Measurements from ENCODE around the gene TIMM44.

TIMM44 gene

GRCh38 chr19:7907122-7907521 is 36.3 kb downstream of the TIMM44 start:
- in situ Hi-C loops (cut with MboI; ENCODE audit: low sequenced_read_pairs, unreplicated experiment): no loop called here
- no peak for DNase-seq (ENCODE audit: low spot score)
- TF ChIP-seq CTCF (IDR thresholded peaks at IDR 0.05; ENCODE audit: borderline replicate concordance, control extremely low read depth, extremely low read depth, insufficient read depth, missing control alignments): no peak

GRCh38 chr19:7905859-7906258 is 37.6 kb downstream of the TIMM44 start:
- in situ Hi-C loops (cut with MboI; ENCODE audit: low sequenced_read_pairs, unreplicated experiment): no loop called here
- no peak for TF ChIP-seq CTCF (IDR thresholded peaks at IDR 0.05; ENCODE audit: borderline replicate concordance, control extremely low read depth, extremely low read depth, insufficient read depth, missing control alignments)
- no peak for DNase-seq (ENCODE audit: low spot score)

- in situ Hi-C loops (cut with MboI; ENCODE audit: low sequenced_read_pairs, unreplicated experiment): no loop called here
- no peak for DNase-seq (ENCODE audit: low spot score)
- TF ChIP-seq CTCF (IDR thresholded peaks at IDR 0.05; ENCODE audit: borderline replicate concordance, control extremely low read depth, extremely low read depth, insufficient read depth, missing control alignments): no peak
Observed at GRCh38 chr19:7905268-7905667, 38.2 kb downstream of the TIMM44 start.

GRCh38 chr19:7904074-7905020 is 39.1 kb downstream of the TIMM44 start:
- in situ Hi-C loops (cut with MboI; ENCODE audit: low sequenced_read_pairs, unreplicated experiment): no loop called here
- TF ChIP-seq CTCF (IDR thresholded peaks at IDR 0.05; ENCODE audit: borderline replicate concordance, control extremely low read depth, extremely low read depth, insufficient read depth, missing control alignments): no peak
- DNase-seq (ENCODE audit: low spot score): peak; percentile 86

GRCh38 chr19:7903244-7904073 is 40.0 kb downstream of the TIMM44 start, which contains the start of gene MAP2K7:
Gene MAP2K7, plus strand, starts transcription at chr19:7903877. Its CDS starts 68 bp downstream, at chr19:7903945.
- in situ Hi-C loops (cut with MboI; ENCODE audit: low sequenced_read_pairs, unreplicated experiment): no loop called here
- peak; percentile 91 for TF ChIP-seq CTCF (IDR thresholded peaks at IDR 0.05; ENCODE audit: borderline replicate concordance, control extremely low read depth, extremely low read depth, insufficient read depth, missing control alignments)
- DNase-seq (ENCODE audit: low spot score): peak; percentile 100

GRCh38 chr19:7902796-7903243 is 40.6 kb downstream of the TIMM44 start:
- no peak for TF ChIP-seq CTCF (IDR thresholded peaks at IDR 0.05; ENCODE audit: borderline replicate concordance, control extremely low read depth, extremely low read depth, insufficient read depth, missing control alignments)
- DNase-seq (ENCODE audit: low spot score): no peak
- in situ Hi-C loops (cut with MboI; ENCODE audit: low sequenced_read_pairs, unreplicated experiment): no loop called here
